CD14-positive monocyte (primary cell): ENCODE data around the gene URAD. TPM values are rescaled to one million over a fixed set of nuclear protein-coding genes. Genes with fewer than 3 reads are reported as not detected.

ENCODE experiments used
- DNase-seq, 3 donors: peaks; one replicate each; pipeline ENCODE4 v3.0.0-alpha.2; 2011 to 2022
- H2AFZ ChIP-seq: 2 replicates; pipeline ENCODE4 v1.6.0; 2012; ENCODE audit warnings: mild to moderate bottlenecking, low read depth, low read length, inconsistent platforms; ENCODE audit not compliant: insufficient read depth, poor library complexity, severe bottlenecking
- H3K27ac ChIP-seq, 2 donors: 1 replicate in 1 of 2; 2 replicates in 1 of 2; pipeline ENCODE4 v1.5.1; 2012 to 2013; ENCODE audit warnings: low read length in 2 of 2, control low read depth in 1 of 2, inconsistent platforms in 1 of 2, low read depth in 1 of 2, mild to moderate bottlenecking in 1 of 2
- H3K27me3 ChIP-seq, 2 donors: one replicate each; pipeline versions ENCODE4 v1.6.0 to v1.6.1; 2011 to 2013; ENCODE audit warnings: low read length in 2 of 2; ENCODE audit not compliant: control insufficient read depth in 2 of 2, insufficient read depth in 2 of 2
- H3K36me3 ChIP-seq, 2 donors: replicated peaks in 1 of 2; 1 replicate in 1 of 2; 2 replicates in 1 of 2; pipeline versions ENCODE4 v1.5.1 to v1.6.1; 2012 to 2013; ENCODE audit warnings: low read length in 2 of 2, control low read depth in 1 of 2, inconsistent platforms in 1 of 2, mild to moderate bottlenecking in 1 of 2; ENCODE audit not compliant: insufficient read depth in 2 of 2, control insufficient read depth in 1 of 2
- H3K4me1 ChIP-seq, 2 donors: 1 replicate in 1 of 2; 2 replicates in 1 of 2; pipeline versions ENCODE4 v1.5.1 to v1.6.1; 2012 to 2013; ENCODE audit warnings: low read length in 2 of 2, control low read depth in 1 of 2, inconsistent platforms in 1 of 2, mild to moderate bottlenecking in 1 of 2, moderate library complexity in 1 of 2; ENCODE audit not compliant: insufficient read depth in 2 of 2, control insufficient read depth in 1 of 2
- H3K4me2 ChIP-seq: replicated peaks from 2 replicates; pipeline ENCODE3; 2012; ENCODE audit warnings: low read length, moderate library complexity, mild to moderate bottlenecking; ENCODE audit not compliant: poor library complexity, severe bottlenecking; ENCODE audit errors: extremely low read depth
- H3K4me3 ChIP-seq, 3 experiments: fragments of 200-600 bp in 1 of 3; sonication (generic) in 1 of 3; replicated peaks in 1 of 3; 1 replicate in 2 of 3; 2 replicates in 1 of 3; pipeline ENCODE4 v1.5.1; 2011 to 2013; ENCODE audit warnings: low read length in 3 of 3, mild to moderate bottlenecking in 3 of 3, control low read depth in 2 of 3, low read depth in 2 of 3, inconsistent platforms in 1 of 3, moderate library complexity in 1 of 3
- H3K79me2 ChIP-seq: 2 replicates; pipeline ENCODE4 v1.6.0; 2012; ENCODE audit warnings: mild to moderate bottlenecking, control low read depth, inconsistent platforms, low read length, moderate library complexity; ENCODE audit not compliant: insufficient read depth
- H3K9ac ChIP-seq: 2 replicates; pipeline ENCODE4 v1.6.0; 2017; ENCODE audit warnings: low read length, mild to moderate bottlenecking; ENCODE audit not compliant: insufficient read depth, poor library complexity, severe bottlenecking
- H3K9me3 ChIP-seq, 2 donors: replicated peaks in 1 of 2; 1 replicate in 1 of 2; 2 replicates in 1 of 2; pipeline versions ENCODE4 v1.5.1 to v1.6.1; 2012 to 2013; ENCODE audit warnings: low read length in 2 of 2, control low read depth in 1 of 2; ENCODE audit not compliant: control insufficient read depth in 1 of 2, insufficient read depth in 1 of 2
- H4K20me1 ChIP-seq: 2 replicates; pipeline ENCODE4 v1.6.0; 2012; ENCODE audit warnings: mild to moderate bottlenecking, low read length, control low read depth, moderate library complexity; ENCODE audit not compliant: insufficient read depth
- H3K27ac Mint-ChIP-seq, 7 donors: one replicate each; pipeline ENCODE4 v1.8.0; 2020; ENCODE audit warnings: mild to moderate bottlenecking in 7 of 7, mixed read lengths in 7 of 7, moderate library complexity in 6 of 7, inconsistent platforms in 2 of 7
- H3K27me3 Mint-ChIP-seq, 3 donors: one replicate each; pipeline ENCODE4 v1.8.0; 2021 to 2022; ENCODE audit warnings: low read depth in 3 of 3, mild to moderate bottlenecking in 3 of 3, mixed read lengths in 3 of 3, moderate library complexity in 3 of 3, inconsistent platforms in 1 of 3
- H3K36me3 Mint-ChIP-seq, 2 donors: one replicate each; pipeline ENCODE4 v1.8.0; 2020; ENCODE audit warnings: mixed read lengths in 2 of 2, inconsistent platforms in 1 of 2, mild to moderate bottlenecking in 1 of 2
- H3K4me1 Mint-ChIP-seq: one replicate; pipeline ENCODE4 v1.8.0; 2020; ENCODE audit warnings: mild to moderate bottlenecking, mixed read lengths
- H3K4me3 Mint-ChIP-seq, 2 donors: one replicate each; pipeline ENCODE4 v1.8.0; 2020; ENCODE audit warnings: mild to moderate bottlenecking in 2 of 2, mixed read lengths in 2 of 2, moderate library complexity in 1 of 2
- H3K9me3 Mint-ChIP-seq, 7 donors: one replicate each; pipeline ENCODE4 v1.8.0; 2020 to 2022; ENCODE audit warnings: mixed read lengths in 7 of 7, mild to moderate bottlenecking in 6 of 7, moderate library complexity in 6 of 7, inconsistent platforms in 2 of 7
- WGBS: methylation state at CpG from one replicate; pipeline ENCODE4 v1.1.5; 2013; ENCODE audit warnings: missing lambda C conversion rate; ENCODE audit not compliant: insufficient coverage; 5-methylcytosine and 5-hydroxymethylcytosine counted together
- intact Hi-C, 2 donors: fragments of 100-400 bp; cut with micrococcal nuclease; formaldehyde crosslinking; loops; one replicate each; pipeline versions ENCODE4 v1.15.0 to v1.15.1; 2023
- polyA plus RNA-seq, 3 donors: library from polyadenylated mRNA; depleted of rRNA in 1 of 3; unstranded in 2 of 3; stranded (reverse) in 1 of 3; fragments of 300-500 nt in 2 of 3; fragments of >200 nt in 1 of 3; fragmentation: Illumina TruSeq in 2 of 3; gene quantifications; 1 replicate in 2 of 3; 2 replicates in 1 of 3; pipeline ENCODE4 v1.2.3, GENCODE V29; 2012 to 2021
- small RNA-seq: library from RNA; depleted of rRNA; stranded (forward); fragments of <200 nt; gene quantifications from one replicate; pipeline ENCODE3, GENCODE V24; 2012; ENCODE audit warnings: low read depth; ENCODE audit not compliant: insufficient read length
- TF ChIP-seq, protein P1 (sequence below): fragments of 200-600 bp; IDR thresholded peaks from one replicate; pipeline ENCODE4 v1.8.0; 2022; ENCODE audit warnings: antibody characterized with exemption, mild to moderate bottlenecking

Gene URAD
- polyA plus RNA-seq, 3 donors = 0.12 TPM; not detected in 2

DNA sequence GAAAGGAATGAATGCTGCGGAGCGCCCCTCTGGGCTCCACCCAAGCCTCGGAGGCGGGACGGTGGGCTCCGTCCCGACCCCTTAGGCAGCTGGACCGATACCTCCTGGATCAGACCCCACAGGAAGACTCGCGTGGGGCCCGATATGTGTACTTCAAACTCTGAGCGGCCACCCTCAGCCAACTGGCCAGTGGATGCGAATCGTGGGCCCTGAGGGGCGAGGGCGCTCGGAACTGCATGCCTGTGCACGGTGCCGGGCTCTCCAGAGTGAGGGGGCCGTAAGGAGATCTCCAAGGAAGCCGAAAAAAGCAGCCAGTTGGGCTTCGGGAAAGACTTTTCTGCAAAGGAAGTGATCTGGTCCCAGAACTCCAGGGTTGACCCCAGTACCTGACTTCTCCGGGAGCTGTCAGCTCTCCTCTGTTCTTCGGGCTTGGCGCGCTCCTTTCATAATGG lies 60.1 kb downstream of the URAD start:
- H3K36me3 ChIP-seq = no peaks in the 10 kb centered on the region
- no peaks in the 10 kb centered on the region for H4K20me1 ChIP-seq
- peaks cover 90 to 93% (median 91%) of the 10 kb centered on the region in 3 donors for H3K27me3 Mint-ChIP-seq
- H3K27ac ChIP-seq = no peak overlapping the region
- intact Hi-C loops = no loop called here
- WGBS = 6% methylated on average over 26 of the region's 26 CpGs
- TF ChIP-seq, protein P1, sequence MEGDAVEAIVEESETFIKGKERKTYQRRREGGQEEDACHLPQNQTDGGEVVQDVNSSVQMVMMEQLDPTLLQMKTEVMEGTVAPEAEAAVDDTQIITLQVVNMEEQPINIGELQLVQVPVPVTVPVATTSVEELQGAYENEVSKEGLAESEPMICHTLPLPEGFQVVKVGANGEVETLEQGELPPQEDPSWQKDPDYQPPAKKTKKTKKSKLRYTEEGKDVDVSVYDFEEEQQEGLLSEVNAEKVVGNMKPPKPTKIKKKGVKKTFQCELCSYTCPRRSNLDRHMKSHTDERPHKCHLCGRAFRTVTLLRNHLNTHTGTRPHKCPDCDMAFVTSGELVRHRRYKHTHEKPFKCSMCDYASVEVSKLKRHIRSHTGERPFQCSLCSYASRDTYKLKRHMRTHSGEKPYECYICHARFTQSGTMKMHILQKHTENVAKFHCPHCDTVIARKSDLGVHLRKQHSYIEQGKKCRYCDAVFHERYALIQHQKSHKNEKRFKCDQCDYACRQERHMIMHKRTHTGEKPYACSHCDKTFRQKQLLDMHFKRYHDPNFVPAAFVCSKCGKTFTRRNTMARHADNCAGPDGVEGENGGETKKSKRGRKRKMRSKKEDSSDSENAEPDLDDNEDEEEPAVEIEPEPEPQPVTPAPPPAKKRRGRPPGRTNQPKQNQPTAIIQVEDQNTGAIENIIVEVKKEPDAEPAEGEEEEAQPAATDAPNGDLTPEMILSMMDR = no peak
- H3K4me1 ChIP-seq = no peaks in the 10 kb centered on the region
- H3K27ac Mint-ChIP-seq = peak overlapping the region in 1 of 7 donors; percentile 4
- H3K79me2 ChIP-seq = no peaks in the 10 kb centered on the region
- peaks cover 0 to 65% of the 10 kb centered on the region in 2 donors for H3K9me3 ChIP-seq
- H3K9ac ChIP-seq = no peak overlapping the region
- H3K9me3 Mint-ChIP-seq = peaks cover 0 to 32% (median 13%) of the 10 kb centered on the region in 7 donors
- H3K4me1 Mint-ChIP-seq = peaks cover 6% of the 10 kb centered on the region
- no peak overlapping the region for H3K4me3 ChIP-seq
- no peak overlapping the region for H2AFZ ChIP-seq
- H3K36me3 Mint-ChIP-seq = peaks cover 0 to 9% of the 10 kb centered on the region in 2 donors
- H3K4me3 Mint-ChIP-seq = peak overlapping the region in 1 of 2 donors; percentile 72
- H3K27me3 ChIP-seq = peaks cover 76 to 98% of the 10 kb centered on the region in 2 donors
- no peak overlapping the region for H3K4me2 ChIP-seq
- no peak for DNase-seq

Small RNA genes lying within 50 kb of the gene (small RNA-seq; reads per million reads assigned to genes)
- gene ATP5F1EP2 (not detected), gene RN7SL272P (not detected)

Other genes starting within 250 kb of the URAD start
- gene GSX1, start 196.2 kb downstream of the URAD start, polyA plus RNA-seq = not detected
- gene PDX1, start 68.7 kb downstream of the URAD start, polyA plus RNA-seq = not detected
- gene CDX2, start 19.4 kb downstream of the URAD start, polyA plus RNA-seq = not detected
- 1 to 10 TPM; 2.1 to 5.3 (median 3.7) TPM for gene FLT3, start 111.9 kb upstream of the URAD start, polyA plus RNA-seq
- gene PAN3, start 149.9 kb upstream of the URAD start, polyA plus RNA-seq = 10 to 100 TPM in 1 of 3 donors, 1 to 10 TPM in 2; 3.0 to 27.9 (median 3.2) TPM